Activated naive CD8-positive, alpha-beta T cell treated with anti-CD3 and anti-CD28 coated beads, Interleukin-2, amount 50 U/mL, for 24 hours (primary cell): ENCODE data around the gene ITGB3.

ENCODE experiments used
- ATAC-seq: fragments of 150-1000 bp; cut with Tn5 transposase; one replicate; pipeline ENCODE4 v1.10.0; 2021
- DNase-seq: peaks from one replicate; pipeline ENCODE4 v3.0.0; 2021
- H3K27ac Mint-ChIP-seq: one replicate; pipeline ENCODE4 v1.8.0; 2021; ENCODE audit warnings: mild to moderate bottlenecking, mixed read lengths
- H3K27me3 Mint-ChIP-seq: one replicate; pipeline ENCODE4 v1.8.0; 2021; ENCODE audit warnings: mixed read lengths
- H3K36me3 Mint-ChIP-seq: one replicate; pipeline ENCODE4 v1.8.0; 2021; ENCODE audit warnings: low read depth, mixed read lengths
- H3K4me1 Mint-ChIP-seq: one replicate; pipeline ENCODE4 v1.8.0; 2021; ENCODE audit warnings: mixed read lengths
- H3K4me3 Mint-ChIP-seq: one replicate; pipeline ENCODE4 v1.8.0; 2021; ENCODE audit warnings: mild to moderate bottlenecking, moderate library complexity, mixed read lengths
- H3K9me3 Mint-ChIP-seq: one replicate; pipeline ENCODE4 v1.8.0; 2021; ENCODE audit warnings: mixed read lengths

Gene ITGB3

GRCh38 chr17:47325176-47325575 is 71.5 kb downstream of the ITGB3 start:
- DNase-seq (no peak), ATAC-seq (no peak)
- Mint-ChIP-seq H3K36me3 (no peaks in the 10 kb centered on the region), H3K27me3 (peaks cover 10% of the 10 kb centered on the region), H3K4me3 (peak overlapping the region; percentile 88), H3K27ac (peak overlapping the region; percentile 87), H3K4me1 (peaks cover 23% of the 10 kb centered on the region), H3K9me3 (no peaks in the 10 kb centered on the region)

GRCh38 chr17:47330548-47330947 is 76.9 kb downstream of the ITGB3 start:
- ATAC-seq = no peak

DNA sequence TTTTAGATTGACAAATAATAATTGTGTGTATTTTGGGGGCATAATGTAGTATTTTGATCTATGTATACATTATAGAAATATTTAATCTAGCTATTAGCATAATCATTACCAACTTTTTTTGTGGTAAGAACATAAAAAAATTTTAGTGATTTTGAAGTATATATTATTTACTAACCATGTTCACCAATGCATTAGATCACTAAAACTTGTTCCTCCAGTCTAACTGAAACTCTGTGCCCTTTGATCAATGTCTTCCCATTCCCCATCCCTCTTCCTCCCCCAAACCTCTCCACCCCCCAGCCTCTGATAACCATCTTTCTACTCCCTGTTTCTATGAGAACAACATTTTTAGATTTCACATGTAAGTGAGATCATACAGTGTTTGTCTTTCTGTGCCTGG is 78.7 kb downstream of the ITGB3 start:
- Mint-ChIP-seq H3K36me3 (peaks cover 13% of the 10 kb centered on the region), H3K9me3 (no peaks in the 10 kb centered on the region), H3K27me3 (no peaks in the 10 kb centered on the region), H3K27ac (no peak overlapping the region), H3K4me1 (no peaks in the 10 kb centered on the region), H3K4me3 (no peak overlapping the region)
- DNase-seq = no peak
- no peak for ATAC-seq

More at GRCh38 chr17:47330548-47330947, 76.9 kb downstream of the ITGB3 start:
- peaks cover 10% of the 10 kb centered on the region for H3K36me3 Mint-ChIP-seq
- no peaks in the 10 kb centered on the region for H3K4me1 Mint-ChIP-seq
- no peak overlapping the region for H3K27ac Mint-ChIP-seq
- no peaks in the 10 kb centered on the region for H3K27me3 Mint-ChIP-seq
- no peaks in the 10 kb centered on the region for H3K9me3 Mint-ChIP-seq
- H3K4me3 Mint-ChIP-seq = no peak overlapping the region
- no peak for DNase-seq

- no peaks in the 10 kb centered on the region for H3K27me3 Mint-ChIP-seq
- H3K27ac Mint-ChIP-seq = no peak overlapping the region
- no peak for DNase-seq
- no peak overlapping the region for H3K4me3 Mint-ChIP-seq
- peaks cover 16% of the 10 kb centered on the region for H3K36me3 Mint-ChIP-seq
- H3K4me1 Mint-ChIP-seq = no peaks in the 10 kb centered on the region
- no peak for ATAC-seq
- no peaks in the 10 kb centered on the region for H3K9me3 Mint-ChIP-seq
Measured at GRCh38 chr17:47335101-47335936, 81.7 kb downstream of the ITGB3 start.

- H3K9me3 Mint-ChIP-seq = no peaks in the 10 kb centered on the region
- H3K4me3 Mint-ChIP-seq = no peak overlapping the region
- ATAC-seq (no peak), DNase-seq (no peak)
- H3K27me3 Mint-ChIP-seq = no peaks in the 10 kb centered on the region
- H3K4me1 Mint-ChIP-seq = no peaks in the 10 kb centered on the region
- H3K27ac Mint-ChIP-seq = no peak overlapping the region
- H3K36me3 Mint-ChIP-seq = peaks cover 16% of the 10 kb centered on the region
Measured at GRCh38 chr17:47338026-47338425, 84.4 kb downstream of the ITGB3 start.

DNA sequence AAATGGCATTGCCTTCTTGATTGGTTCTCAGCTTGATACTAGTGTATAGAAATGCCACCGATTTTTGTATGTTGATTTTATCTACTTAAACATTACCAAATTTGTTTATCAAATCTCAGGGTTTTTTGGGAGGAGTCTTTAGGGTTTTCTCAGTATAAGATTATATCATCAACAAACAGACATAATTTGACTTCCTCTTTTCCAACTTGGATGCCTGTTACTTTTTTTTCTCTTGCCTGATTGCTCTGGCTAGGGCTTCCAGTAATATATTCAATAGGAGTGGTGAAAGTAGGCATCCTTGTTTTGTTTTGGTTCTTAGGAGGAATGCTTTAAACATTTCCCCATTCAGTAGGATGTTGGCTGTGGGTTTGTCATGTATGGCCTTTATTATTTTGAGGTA is 99.2 kb downstream of the ITGB3 start:
- H3K27me3 Mint-ChIP-seq = no peaks in the 10 kb centered on the region
- H3K4me3 Mint-ChIP-seq = no peak overlapping the region
- peaks cover 12% of the 10 kb centered on the region for H3K36me3 Mint-ChIP-seq
- DNase-seq (no peak), ATAC-seq (no peak)
- H3K9me3 Mint-ChIP-seq = no peaks in the 10 kb centered on the region
- H3K4me1 Mint-ChIP-seq = peaks cover 3% of the 10 kb centered on the region
- H3K27ac Mint-ChIP-seq = no peak overlapping the region

GRCh38 chr17:47358652-47359051 is 105.0 kb downstream of the ITGB3 start:
- no peak overlapping the region for H3K27ac Mint-ChIP-seq
- H3K4me1 Mint-ChIP-seq = peaks cover 3% of the 10 kb centered on the region
- no peaks in the 10 kb centered on the region for H3K27me3 Mint-ChIP-seq

More at GRCh38 chr17:47358652-47359051, 105.0 kb downstream of the ITGB3 start:
- ATAC-seq = no peak
- Mint-ChIP-seq H3K4me3 (no peak overlapping the region), H3K9me3 (no peaks in the 10 kb centered on the region), H3K36me3 (peaks cover 12% of the 10 kb centered on the region)
- no peak for DNase-seq
